Effector CD4-positive, alpha-beta T cell (primary cell): ENCODE results near the gene CMTM1.
A peak's percentile ranks its signal among the peaks of the same experiment; 100 is the strongest.
"Not testable (repeated sequence)": the region's sequence is repeated elsewhere in the genome, so short reads cannot be mapped to it uniquely, and the experiment has no call there.

ENCODE experiments used
- DNase-seq: peaks from one replicate; pipeline ENCODE4 v3.0.0-alpha.2; 2020

CMTM1 gene

DNA sequence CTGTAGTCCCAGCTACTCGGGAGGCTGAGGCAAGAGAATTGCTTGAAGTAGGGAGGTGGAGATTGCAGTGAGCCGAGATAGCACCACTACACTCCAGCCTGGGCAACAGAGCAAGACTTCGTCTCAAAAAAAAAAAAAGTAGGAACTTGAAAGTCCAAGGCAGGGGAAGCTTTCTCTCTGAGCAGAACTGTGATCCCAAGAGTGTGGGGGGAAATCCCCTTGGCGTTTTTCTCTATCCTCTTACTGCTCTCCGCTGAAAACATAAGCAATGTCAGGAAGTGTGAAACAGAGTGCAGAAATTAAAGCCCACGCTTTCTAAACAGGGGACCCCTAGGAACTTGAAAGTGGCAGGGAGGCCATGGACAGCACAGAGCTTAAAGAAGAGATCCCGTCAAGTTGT is 28.5 kb downstream of the CMTM1 start:
- DNase-seq: no peak

DNA sequence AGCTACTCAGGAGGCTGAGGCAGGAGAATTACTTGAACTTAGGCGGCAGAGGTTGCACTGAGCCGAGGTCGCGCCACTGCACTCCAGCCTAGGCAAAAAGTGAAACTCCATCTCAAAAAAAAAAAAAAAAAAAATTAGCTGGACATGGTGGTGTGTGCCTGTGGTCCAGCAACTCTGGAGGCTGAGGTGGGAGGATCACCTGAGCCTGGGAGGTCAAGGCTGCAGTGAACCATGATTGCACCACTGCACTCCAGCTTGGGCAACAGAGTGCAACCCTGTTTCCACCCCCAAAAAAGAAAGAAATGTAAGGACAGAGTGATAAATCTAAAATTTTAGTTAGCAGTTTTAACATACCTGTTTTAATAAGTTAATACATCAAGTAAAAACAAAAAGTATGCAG is 30.3 kb downstream of the CMTM1 start:
- DNase-seq: not testable (repeated sequence)

GRCh38 chr16:66596986-66597848 is 31.0 kb downstream of the CMTM1 start:
- DNase-seq: no peak

DNA sequence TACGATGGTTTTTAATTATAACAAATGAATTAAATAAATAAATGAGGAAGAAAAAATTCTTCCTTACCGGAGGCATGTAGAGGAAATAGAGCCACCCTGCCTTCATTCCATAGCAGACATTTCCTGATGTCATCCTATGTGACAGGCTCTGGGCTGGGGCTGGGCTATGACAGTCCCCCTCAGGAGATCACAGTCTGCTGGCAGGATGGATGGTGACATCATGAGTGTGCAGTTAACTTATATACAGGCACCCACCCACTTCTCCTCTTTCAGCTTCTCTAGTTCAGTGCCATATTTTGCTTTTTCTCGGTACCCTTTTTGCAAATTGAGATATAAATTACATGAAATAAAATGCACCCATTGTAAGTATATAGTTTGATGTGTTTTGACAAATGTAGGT is 31.9 kb downstream of the CMTM1 start:
- no peak for DNase-seq

DNA sequence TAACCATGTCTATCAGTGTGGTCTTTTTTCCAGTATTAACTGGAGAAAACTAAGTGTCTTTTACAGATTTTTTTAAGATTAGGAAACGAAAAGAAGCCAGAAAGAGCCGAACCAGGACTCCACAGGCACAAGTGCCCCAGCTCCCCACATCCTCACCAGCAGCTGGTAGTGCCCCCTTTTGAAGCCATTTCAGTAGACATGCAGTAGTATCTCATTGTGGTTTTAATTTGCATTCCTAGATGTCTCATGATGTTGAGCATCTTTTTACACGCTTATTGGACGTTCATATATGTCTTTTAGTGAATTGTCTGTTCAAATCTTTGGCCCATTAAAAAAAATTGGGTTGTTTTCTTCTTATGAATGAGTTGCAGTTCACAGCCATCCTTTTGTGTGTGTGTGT is 33.5 kb downstream of the CMTM1 start:
- no peak for DNase-seq

GRCh38 chr16:66600477-66600876 is 34.2 kb downstream of the CMTM1 start:
- DNase-seq: no peak

GRCh38 chr16:66601471-66601870 is 35.2 kb downstream of the CMTM1 start:
- no peak for DNase-seq

- DNase-seq: peak; percentile 60
These were observed 37.5 kb downstream of the CMTM1 start for GRCh38 chr16:66603537-66604375.

- DNase-seq: peak; percentile 58
These were observed 38.3 kb downstream of the CMTM1 start, which contains the start of gene CMTM3 for GRCh38 chr16:66604376-66605176. CMTM3 (plus strand) TSS chr16:66604704; CDS start chr16:66604806, 102 bp downstream.

GRCh38 chr16:66605177-66605978 is 39.1 kb downstream of the CMTM1 start:
- peak; percentile 27 for DNase-seq

GRCh38 chr16:66605979-66606751 is 39.9 kb downstream of the CMTM1 start:
- DNase-seq: no peak

DNA sequence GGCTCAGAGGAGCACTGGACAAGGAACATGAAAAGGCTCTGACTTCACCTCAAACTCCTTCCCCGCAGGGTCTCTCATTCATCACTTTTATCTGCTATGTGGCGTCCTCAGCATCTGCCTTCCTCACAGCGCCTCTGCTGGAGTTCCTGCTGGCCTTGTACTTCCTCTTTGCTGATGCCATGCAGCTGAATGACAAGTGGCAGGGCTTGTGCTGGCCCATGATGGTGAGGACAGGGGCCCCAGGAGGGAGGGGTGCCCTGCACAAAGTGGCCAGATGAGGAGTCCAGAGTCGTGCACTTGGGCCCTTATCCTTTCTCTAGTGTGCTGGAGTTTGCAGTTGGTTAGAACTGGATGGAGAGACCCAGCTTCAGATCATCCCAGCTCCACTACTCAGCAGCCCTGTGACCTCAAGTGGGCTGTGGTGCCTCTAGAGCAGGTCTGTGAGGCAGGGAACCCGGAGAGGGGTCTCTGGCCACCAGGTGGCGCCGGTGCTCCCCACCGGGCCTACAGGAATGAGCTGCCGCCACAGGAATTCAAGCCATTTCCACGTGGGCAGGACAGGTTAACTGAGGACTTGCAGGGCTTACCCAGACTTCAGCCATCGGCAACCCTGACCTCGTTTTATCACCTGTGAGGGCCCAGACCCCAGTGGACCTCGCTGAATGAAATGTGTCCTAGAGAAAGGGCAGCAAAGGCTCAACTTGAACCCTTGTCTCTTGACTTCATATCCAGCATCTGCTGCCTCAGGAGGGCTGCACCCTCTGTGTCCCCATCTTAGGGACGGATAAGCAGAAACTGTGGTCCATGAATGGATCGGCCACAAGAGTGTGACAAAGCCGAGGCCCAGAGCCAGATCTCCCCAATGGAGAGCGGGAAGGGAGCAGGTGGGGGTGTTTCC is 42.3 kb downstream of the CMTM1 start:
- DNase-seq: peak; percentile 79

DNA sequence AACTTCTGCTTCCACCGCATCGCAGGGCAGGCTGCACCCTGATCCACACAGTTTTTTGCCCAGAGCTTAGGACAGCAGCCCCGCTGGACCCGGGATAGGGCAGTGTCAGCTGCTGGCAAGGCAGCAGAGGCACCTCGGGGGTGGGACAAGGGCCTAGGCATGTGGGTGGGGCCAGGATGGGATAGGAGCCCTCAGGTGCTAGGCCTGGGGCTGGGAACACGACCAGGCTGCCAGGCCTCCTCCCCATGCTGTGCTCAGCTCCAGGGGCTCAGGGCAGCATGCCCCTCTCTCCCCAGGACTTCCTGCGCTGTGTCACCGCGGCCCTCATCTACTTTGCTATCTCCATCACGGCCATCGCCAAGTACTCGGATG is 42.9 kb downstream of the CMTM1 start:
- no peak for DNase-seq

DNA sequence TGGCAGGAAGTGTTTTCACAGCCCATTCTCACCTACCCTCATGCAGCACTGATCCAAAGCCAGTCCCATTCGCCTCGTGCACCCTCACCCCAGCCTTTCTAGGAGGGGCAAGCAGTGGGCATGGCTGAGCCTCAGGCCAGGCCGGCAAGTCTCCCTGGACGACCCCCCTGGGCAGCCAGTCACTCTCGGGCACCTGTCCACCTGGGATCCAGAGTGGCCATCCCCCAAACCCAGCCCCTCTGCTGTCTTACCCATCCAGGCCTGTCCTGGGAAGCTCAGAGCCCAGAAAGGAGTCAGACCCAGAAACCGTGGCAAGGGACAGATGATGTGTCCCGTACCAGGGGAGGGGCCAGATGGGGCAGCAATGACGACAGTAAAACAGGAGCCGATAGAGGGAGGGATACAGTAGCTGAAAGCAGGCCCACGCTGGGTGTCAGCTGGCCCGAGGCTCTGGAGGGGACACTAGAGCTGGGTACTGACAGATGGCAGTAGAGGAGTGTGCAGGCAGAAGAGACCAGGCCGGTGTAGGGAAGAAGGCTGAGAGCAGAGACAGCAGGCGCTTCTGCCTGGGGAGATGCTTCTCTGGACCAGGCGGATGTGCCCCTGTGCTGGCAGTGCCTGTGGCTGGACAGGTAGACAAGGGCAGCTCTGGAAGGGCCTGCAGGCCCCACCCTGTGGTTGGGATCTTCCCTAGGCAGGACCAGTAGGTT is 44.0 kb downstream of the CMTM1 start:
- DNase-seq: no peak

- DNase-seq: not testable (repeated sequence)
These were observed 45.7 kb downstream of the CMTM1 start for GRCh38 chr16:66611911-66612310.

DNA sequence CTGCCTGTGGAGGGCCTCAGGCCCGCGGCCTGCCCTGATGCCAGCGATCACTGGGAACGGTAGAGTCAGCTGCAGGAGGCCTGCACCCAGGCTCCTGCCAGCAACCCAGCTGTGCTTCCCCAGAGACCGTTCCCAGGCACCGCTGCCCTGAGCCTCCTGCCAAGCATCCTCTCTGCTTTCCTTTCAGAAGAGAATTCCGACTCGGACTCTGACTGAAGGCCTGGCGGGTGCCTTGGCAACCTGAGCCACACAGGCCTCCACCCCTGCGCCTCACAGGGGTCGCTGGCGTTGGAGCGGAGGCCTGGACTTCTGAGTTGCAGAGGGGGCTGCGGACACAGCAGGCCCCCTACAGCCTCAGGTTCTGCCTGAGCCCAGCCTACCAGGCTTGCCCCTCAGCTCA is 46.2 kb downstream of the CMTM1 start:
- DNase-seq: no peak

GRCh38 chr16:66614161-66614802 is 48.0 kb downstream of the CMTM1 start:
- no peak for DNase-seq

DNA sequence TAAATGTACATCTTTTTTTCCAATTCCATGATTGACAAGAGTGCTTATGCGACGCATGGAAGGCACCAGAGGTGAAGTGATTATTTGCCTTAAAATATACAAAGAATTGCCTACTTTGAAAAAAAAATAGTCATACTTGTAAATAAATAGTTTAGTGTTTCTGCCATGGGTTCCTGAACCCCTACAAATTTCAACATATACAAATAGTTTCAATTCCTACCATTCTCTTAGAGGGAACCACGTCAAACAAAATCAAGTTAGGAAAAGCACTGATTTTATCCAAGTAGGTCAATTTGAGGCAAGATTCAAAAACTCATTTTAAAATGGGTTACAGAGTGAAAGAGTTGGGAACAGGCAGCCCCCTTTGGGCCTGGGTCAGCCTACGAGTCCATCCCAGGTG is 49.9 kb downstream of the CMTM1 start:
- no peak for DNase-seq

GRCh38 chr16:66616592-66616991 is 50.4 kb downstream of the CMTM1 start:
- no peak for DNase-seq
